Activated CD4-positive, CD25-positive, alpha-beta regulatory T cell treated with anti-CD3 and anti-CD28 coated beads, Interleukin-2, amount 50 U/mL, for 16 hours (primary cell): ENCODE data around the gene COA4.

Experiments used
- DNase-seq: peaks from one replicate; pipeline ENCODE4 v3.0.0-alpha.2; 2020; ENCODE audit warnings: low read depth, low spot score

The COA4 gene

GRCh38 chr11:73866095-73866579 lies 10.5 kb downstream of the COA4 start:
- DNase-seq = no peak

GRCh38 chr11:73862986-73863385 lies 13.7 kb downstream of the COA4 start:
- DNase-seq = no peak

GRCh38 chr11:73860202-73860601 lies 16.4 kb downstream of the COA4 start:
- no peak for DNase-seq

GRCh38 chr11:73859671-73860070 lies 17.0 kb downstream of the COA4 start:
- DNase-seq = no peak

GRCh38 chr11:73856031-73856567 lies 20.5 kb downstream of the COA4 start:
- DNase-seq = no peak

GRCh38 chr11:73854680-73855079 lies 22.0 kb downstream of the COA4 start:
- DNase-seq = no peak

- no peak for DNase-seq
These were observed 24.6 kb downstream of the COA4 start for GRCh38 chr11:73852049-73852448.

- no peak for DNase-seq
These were observed 25.4 kb downstream of the COA4 start for GRCh38 chr11:73851046-73851764.

GRCh38 chr11:73839123-73839457 lies 37.6 kb downstream of the COA4 start:
- no peak for DNase-seq

- no peak for DNase-seq
These were observed 38.1 kb downstream of the COA4 start for GRCh38 chr11:73838443-73839122.

- DNase-seq = no peak
These were observed 43.6 kb downstream of the COA4 start for GRCh38 chr11:73833067-73833466.

GRCh38 chr11:73830261-73830660 lies 46.4 kb downstream of the COA4 start:
- DNase-seq = no peak
